GM21529 (cell line): ENCODE results near the gene TMEM131L.
"Not testable (repeated sequence)": the region's sequence is repeated elsewhere in the genome, so short reads cannot be mapped to it uniquely, and the experiment has no call there.

Experiments
- ATAC-seq: cut with Tn5 transposase; IDR thresholded peaks from one replicate; pipeline ENCODE4 v1.9.1; 2021; ENCODE audit not compliant: unreplicated experiment

TMEM131L gene

GRCh38 chr4:153602758-153603157, 136.6 kb downstream of the TMEM131L start:
- ATAC-seq: no peak

- no peak for ATAC-seq
These were observed 137.1 kb downstream of the TMEM131L start for GRCh38 chr4:153603258-153603657.

GRCh38 chr4:153603835-153604234, 137.7 kb downstream of the TMEM131L start:
- no peak for ATAC-seq

GRCh38 chr4:153609070-153609469, 142.9 kb downstream of the TMEM131L start:
- ATAC-seq: not testable (repeated sequence)

- ATAC-seq: no peak
These were observed 144.6 kb downstream of the TMEM131L start for GRCh38 chr4:153610623-153611376.

- ATAC-seq: no peak
These were observed 145.5 kb downstream of the TMEM131L start for GRCh38 chr4:153611679-153612078.

- ATAC-seq: no peak
These were observed 146.7 kb downstream of the TMEM131L start for GRCh38 chr4:153612878-153613277.

GRCh38 chr4:153616006-153616555, 149.9 kb downstream of the TMEM131L start:
- ATAC-seq: no peak

- ATAC-seq: no peak
These were observed 152.7 kb downstream of the TMEM131L start for GRCh38 chr4:153618833-153619232.

GRCh38 chr4:153619811-153620210, 153.7 kb downstream of the TMEM131L start:
- ATAC-seq: no peak

GRCh38 chr4:153620352-153620751, 154.2 kb downstream of the TMEM131L start:
- ATAC-seq: no peak

GRCh38 chr4:153622093-153622492, 155.9 kb downstream of the TMEM131L start:
- ATAC-seq: no peak

- ATAC-seq: no peak
These were observed 156.6 kb downstream of the TMEM131L start for GRCh38 chr4:153622778-153623240.

GRCh38 chr4:153623491-153623890, 157.3 kb downstream of the TMEM131L start:
- ATAC-seq: no peak

- no peak for ATAC-seq
These were observed 162.7 kb downstream of the TMEM131L start for GRCh38 chr4:153628796-153629315.

- no peak for ATAC-seq
These were observed 163.6 kb downstream of the TMEM131L start for GRCh38 chr4:153629776-153630175.

GRCh38 chr4:153634738-153635353, 168.7 kb downstream of the TMEM131L start:
- no peak for ATAC-seq

- no peak for ATAC-seq
These were observed 169.7 kb downstream of the TMEM131L start for GRCh38 chr4:153635846-153636245.

GRCh38 chr4:153637201-153637600, 171.0 kb downstream of the TMEM131L start:
- no peak for ATAC-seq

GRCh38 chr4:153638011-153638410, 171.9 kb downstream of the TMEM131L start:
- ATAC-seq: no peak

GRCh38 chr4:153638999-153639398, 172.8 kb downstream of the TMEM131L start:
- ATAC-seq: no peak
